ENCODE results near the gene PSPH. TPM values are rescaled to one million over a fixed set of nuclear protein-coding genes. Genes with fewer than 3 reads are reported as not detected.

Gene PSPH
- total RNA-seq, 4 donors from 2014 or later, result 13.9 to 46.7 (median 27.9) TPM

DNA sequence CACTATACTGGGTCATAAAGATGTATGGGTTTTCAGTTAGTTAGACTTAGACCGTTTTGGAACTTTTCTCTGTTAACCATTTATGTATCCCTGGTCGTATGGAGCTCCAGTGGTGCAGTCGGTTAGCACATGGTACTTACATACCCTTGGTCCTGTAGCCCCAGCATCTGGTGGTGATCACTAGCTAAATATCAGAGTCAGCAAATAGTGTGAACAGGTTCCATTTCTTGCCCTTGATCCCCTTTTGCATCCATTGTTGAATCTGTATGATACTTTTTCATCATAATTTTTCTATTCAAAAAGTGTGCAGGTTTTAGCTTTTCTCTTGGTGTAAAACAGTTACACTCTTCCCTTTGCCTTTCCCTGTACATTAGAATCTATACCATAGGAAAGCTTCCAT, 71.0 kb downstream of the PSPH start:
- no peak for TF ChIP-seq POLR2A (IDR thresholded peaks at IDR 0.05)
- no peak for TF ChIP-seq CTCF (IDR thresholded peaks at IDR 0.05)
- WGBS, 2 donors, result 93 to 94% methylated on average over 3 of the region's 3 CpGs
- no peaks in the 10 kb centered on the region for H3K27me3 ChIP-seq
- intact Hi-C loops (cut with DNase I), result no loop called here
- H3K4me1 ChIP-seq, result peaks cover 0 to 18% (median 0%) of the 10 kb centered on the region in 3 donors
- DNase-seq, result no peak
- H3K4me3 ChIP-seq, result no peak overlapping the region
- peaks cover 10 to 75% (median 10%) of the 10 kb centered on the region in 3 donors for H3K36me3 ChIP-seq
- no peak overlapping the region for H3K27ac ChIP-seq
- no peaks in the 10 kb centered on the region for H3K9me3 ChIP-seq

DNA sequence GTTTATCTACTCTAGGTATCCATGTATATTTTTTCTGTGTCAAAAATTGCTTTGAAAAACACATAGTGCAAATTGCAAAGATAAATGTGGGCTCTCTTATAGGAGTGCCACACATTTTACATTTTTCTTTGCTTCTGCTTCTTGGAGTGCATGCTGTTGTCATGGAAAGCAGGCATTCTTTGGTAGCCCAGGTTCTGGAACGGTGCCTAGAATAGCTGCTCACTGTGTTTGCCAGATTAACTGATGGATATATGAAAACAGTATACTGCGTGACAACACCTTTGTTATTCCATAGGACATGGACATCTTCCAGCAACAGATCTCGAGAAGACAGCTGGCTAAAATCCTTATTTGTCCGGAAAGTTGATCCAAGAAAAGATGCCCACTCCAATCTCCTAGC, 73.4 kb downstream of the PSPH start:
- Histone ChIP-seq H3K36me3 (peaks cover 4 to 51% (median 10%) of the 10 kb centered on the region in 3 donors), H3K4me1 (peaks cover 0 to 18% (median 0%) of the 10 kb centered on the region in 3 donors), H3K4me3 (no peak overlapping the region), H3K27ac (no peak overlapping the region), H3K27me3 (no peaks in the 10 kb centered on the region), H3K9me3 (no peaks in the 10 kb centered on the region)
- no peak for TF ChIP-seq POLR2A (IDR thresholded peaks at IDR 0.05)
- no peak for TF ChIP-seq CTCF (IDR thresholded peaks at IDR 0.05)
- no peak for DNase-seq
- WGBS, 2 donors, result 36 to 47% methylated on average over 4 of the region's 4 CpGs
- intact Hi-C loops (cut with DNase I), result no loop called here

- no peaks in the 10 kb centered on the region for H3K27me3 ChIP-seq
- H3K36me3 ChIP-seq, result peaks cover 4 to 34% (median 10%) of the 10 kb centered on the region in 3 donors
- no peaks in the 10 kb centered on the region for H3K9me3 ChIP-seq
- intact Hi-C loops (cut with DNase I), result no loop called here
- TF ChIP-seq POLR2A (IDR thresholded peaks at IDR 0.05) (no peak), CTCF (IDR thresholded peaks at IDR 0.05) (no peak)
- DNase-seq, result no peak
- no peak overlapping the region for H3K27ac ChIP-seq
- 68 to 77% methylated on average over 7 of the region's 7 CpGs for WGBS, 2 donors
- H3K4me1 ChIP-seq, result peaks cover 0 to 28% (median 0%) of the 10 kb centered on the region in 3 donors
- no peak overlapping the region for H3K4me3 ChIP-seq
These were observed 75.1 kb downstream of the PSPH start for GRCh38 chr7:55975988-55976633.

GRCh38 chr7:55973747-55974250, 77.4 kb downstream of the PSPH start:
- intact Hi-C loops (cut with DNase I), result no loop called here
- 93 to 95% methylated on average over 7 of the region's 7 CpGs for WGBS, 2 donors
- Histone ChIP-seq H3K9me3 (no peaks in the 10 kb centered on the region), H3K4me1 (peaks cover 0 to 37% (median 0%) of the 10 kb centered on the region in 3 donors), H3K27ac (no peak overlapping the region), H3K36me3 (peaks cover 0 to 29% (median 0%) of the 10 kb centered on the region in 3 donors), H3K4me3 (no peak overlapping the region), H3K27me3 (no peaks in the 10 kb centered on the region)
- TF ChIP-seq CTCF (IDR thresholded peaks at IDR 0.05) (no peak), POLR2A (IDR thresholded peaks at IDR 0.05) (no peak)
- DNase-seq, result no peak

DNA sequence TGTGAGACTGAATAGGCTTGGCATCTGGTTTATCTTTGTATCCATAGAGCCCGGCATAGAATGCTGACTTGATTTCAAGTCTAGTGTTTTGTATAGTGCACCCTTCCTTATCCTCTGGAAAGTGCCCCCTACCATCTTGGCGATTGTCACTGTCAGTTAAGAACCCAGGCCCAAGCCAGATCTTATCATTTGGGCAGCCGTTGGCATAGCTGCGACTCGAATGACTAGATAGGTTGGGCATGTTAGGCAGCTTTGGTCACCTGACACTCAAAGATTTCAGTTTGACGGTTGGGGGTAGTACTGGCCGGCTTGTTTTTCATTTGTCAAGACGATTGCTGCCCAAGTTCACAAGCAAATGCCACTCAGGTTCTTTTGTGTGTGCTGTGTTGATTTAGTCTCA, 80.3 kb downstream of the PSPH start:
- no peaks in the 10 kb centered on the region for H3K27me3 ChIP-seq
- TF ChIP-seq CTCF (IDR thresholded peaks at IDR 0.05) (no peak), POLR2A (IDR thresholded peaks at IDR 0.05) (no peak)
- 81 to 82% methylated on average over 8 of the region's 8 CpGs for WGBS, 2 donors

More for the DNA sequence above, 80.3 kb downstream of the PSPH start:
- intact Hi-C loops (cut with DNase I), result no loop called here
- Histone ChIP-seq H3K4me1 (peaks cover 5 to 33% (median 5%) of the 10 kb centered on the region in 3 donors), H3K36me3 (peaks cover 0 to 30% (median 0%) of the 10 kb centered on the region in 3 donors), H3K9me3 (no peaks in the 10 kb centered on the region), H3K4me3 (no peak overlapping the region), H3K27ac (no peak overlapping the region)
- no peak for DNase-seq
